Natural killer cell (primary cell): ENCODE results near the gene HSPG2. TPM values are rescaled to one million over a fixed set of nuclear protein-coding genes. Genes with fewer than 3 reads are reported as not detected.

ENCODE experiments used
- ATAC-seq, 3 donors: fragments of 150-1000 bp in 2 of 3; fragments of 200-7000 bp in 1 of 3; cut with Tn5 transposase; 1 replicate in 1 of 3; 2 replicates in 2 of 3; pipeline ENCODE4 v1.10.0; 2021; ENCODE audit warnings: mild to moderate bottlenecking in 2 of 3, moderate library complexity in 2 of 3
- DNase-seq, 2 donors: peaks; one replicate each; pipeline versions ENCODE4 v3.0.0 to v3.0.0-alpha.2; 2013 to 2021; ENCODE audit warnings: mixed read lengths in 1 of 2
- H3K27ac ChIP-seq: one replicate; pipeline ENCODE4 v1.5.1; 2013; ENCODE audit warnings: mild to moderate bottlenecking, low read length
- H3K27me3 ChIP-seq: one replicate; pipeline ENCODE4 v1.6.1; 2013; ENCODE audit warnings: low read length; ENCODE audit not compliant: control insufficient read depth, insufficient read depth
- H3K36me3 ChIP-seq: one replicate; pipeline ENCODE4 v1.6.1; 2013; ENCODE audit warnings: low read length; ENCODE audit not compliant: control insufficient read depth, insufficient read depth
- H3K4me1 ChIP-seq: one replicate; pipeline ENCODE4 v1.6.1; 2013; ENCODE audit warnings: low read length; ENCODE audit not compliant: control insufficient read depth, insufficient read depth
- H3K4me3 ChIP-seq: one replicate; pipeline ENCODE4 v1.5.1; 2013; ENCODE audit warnings: low read length
- H3K9me3 ChIP-seq: one replicate; pipeline ENCODE4 v1.6.1; 2013; ENCODE audit warnings: low read length; ENCODE audit not compliant: control insufficient read depth, insufficient read depth
- H3K27ac Mint-ChIP-seq, 2 donors: one replicate each; pipeline ENCODE4 v1.8.0; 2022; ENCODE audit warnings: mild to moderate bottlenecking in 2 of 2, mixed read lengths in 2 of 2, moderate library complexity in 1 of 2
- H3K27me3 Mint-ChIP-seq, 2 donors: one replicate each; pipeline ENCODE4 v1.8.0; 2022; ENCODE audit warnings: low read depth in 2 of 2, mixed read lengths in 2 of 2
- H3K36me3 Mint-ChIP-seq: one replicate; pipeline ENCODE4 v1.8.0; 2022; ENCODE audit warnings: mixed read lengths
- H3K4me1 Mint-ChIP-seq, 2 donors: one replicate each; pipeline ENCODE4 v1.8.0; 2022; ENCODE audit warnings: mixed read lengths in 2 of 2
- H3K4me3 Mint-ChIP-seq: one replicate; pipeline ENCODE4 v1.8.0; 2022; ENCODE audit warnings: mild to moderate bottlenecking, moderate library complexity, mixed read lengths
- H3K9me3 Mint-ChIP-seq, 2 donors: one replicate each; pipeline ENCODE4 v1.8.0; 2022; ENCODE audit warnings: mixed read lengths in 2 of 2
- WGBS: methylation state at CpG from one replicate; pipeline ENCODE4 v1.1.7; 2013; ENCODE audit warnings: missing lambda C conversion rate; ENCODE audit not compliant: insufficient coverage; 5-methylcytosine and 5-hydroxymethylcytosine counted together
- intact Hi-C: fragments of 100-400 bp; cut with micrococcal nuclease; formaldehyde crosslinking; loops from one replicate; pipeline ENCODE4 v1.14.2; 2022
- total RNA-seq, 4 donors: library from RNA; stranded (reverse); fragments of 120-200 nt in 1 of 4; gene quantifications; one replicate each; pipeline versions ENCODE4 v1.2.3 to v1.2.4, GENCODE V29; 2013 to 2022
- TF ChIP-seq, protein P1 (sequence below): fragments of 200-600 bp; IDR thresholded peaks from one replicate; pipeline ENCODE4 v1.8.0; 2022; ENCODE audit warnings: antibody characterized with exemption

The HSPG2 gene
- total RNA-seq, 3 donors from 2014 or later (not counting 1 experiment from before 2014, with no cell fraction given) = 0.54 to 0.93 (median 0.90) TPM

DNA sequence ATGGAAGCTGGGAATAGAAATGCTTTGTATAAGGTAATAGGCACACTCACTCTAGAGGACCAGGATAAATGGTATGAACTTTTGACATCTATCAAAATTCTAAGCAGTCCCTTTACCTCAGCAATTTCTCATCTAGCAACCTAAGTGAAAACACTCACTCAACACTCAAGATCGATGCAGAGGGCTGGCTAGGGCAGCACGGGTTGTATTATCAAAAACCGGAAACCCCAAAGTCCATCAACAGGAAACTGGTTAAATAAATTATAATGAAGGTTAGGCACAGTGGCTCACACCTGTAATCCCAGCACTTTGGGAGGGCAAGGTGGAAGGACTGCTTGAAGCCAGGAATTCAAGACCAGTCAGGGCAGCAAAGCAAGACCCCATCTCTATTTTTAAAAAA is 163.5 kb downstream of the HSPG2 start:
- H3K9me3 Mint-ChIP-seq = no peaks in the 10 kb centered on the region
- H3K4me1 ChIP-seq = peaks cover 18% of the 10 kb centered on the region
- TF ChIP-seq, protein P1, sequence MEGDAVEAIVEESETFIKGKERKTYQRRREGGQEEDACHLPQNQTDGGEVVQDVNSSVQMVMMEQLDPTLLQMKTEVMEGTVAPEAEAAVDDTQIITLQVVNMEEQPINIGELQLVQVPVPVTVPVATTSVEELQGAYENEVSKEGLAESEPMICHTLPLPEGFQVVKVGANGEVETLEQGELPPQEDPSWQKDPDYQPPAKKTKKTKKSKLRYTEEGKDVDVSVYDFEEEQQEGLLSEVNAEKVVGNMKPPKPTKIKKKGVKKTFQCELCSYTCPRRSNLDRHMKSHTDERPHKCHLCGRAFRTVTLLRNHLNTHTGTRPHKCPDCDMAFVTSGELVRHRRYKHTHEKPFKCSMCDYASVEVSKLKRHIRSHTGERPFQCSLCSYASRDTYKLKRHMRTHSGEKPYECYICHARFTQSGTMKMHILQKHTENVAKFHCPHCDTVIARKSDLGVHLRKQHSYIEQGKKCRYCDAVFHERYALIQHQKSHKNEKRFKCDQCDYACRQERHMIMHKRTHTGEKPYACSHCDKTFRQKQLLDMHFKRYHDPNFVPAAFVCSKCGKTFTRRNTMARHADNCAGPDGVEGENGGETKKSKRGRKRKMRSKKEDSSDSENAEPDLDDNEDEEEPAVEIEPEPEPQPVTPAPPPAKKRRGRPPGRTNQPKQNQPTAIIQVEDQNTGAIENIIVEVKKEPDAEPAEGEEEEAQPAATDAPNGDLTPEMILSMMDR = no peak
- ATAC-seq (peak; percentile 57 to 69 (median 64)), DNase-seq (peak in 1 of 2 donors; percentile 40)
- H3K4me1 Mint-ChIP-seq = peaks cover 50 to 56% of the 10 kb centered on the region in 2 donors
- no peaks in the 10 kb centered on the region for H3K36me3 ChIP-seq
- no peaks in the 10 kb centered on the region for H3K9me3 ChIP-seq
- H3K4me3 Mint-ChIP-seq = peak overlapping the region; percentile 47
- 10% methylated on average over 2 of the region's 3 CpGs for WGBS
- intact Hi-C loops = no loop called here
- H3K36me3 Mint-ChIP-seq = no peaks in the 10 kb centered on the region
- H3K27ac Mint-ChIP-seq = peak overlapping the region; percentile 76 to 77
- no peaks in the 10 kb centered on the region for H3K27me3 Mint-ChIP-seq
- H3K27ac ChIP-seq = peak overlapping the region; percentile 26
- H3K27me3 ChIP-seq = no peaks in the 10 kb centered on the region
- no peak overlapping the region for H3K4me3 ChIP-seq

Other genes with a start within 250 kb of the HSPG2 start
- 100 to 1,000 TPM in 1 of 3 donors, 10 to 100 TPM in 2; 71.4 to 127 (median 90.5) TPM for gene USP48, start 154.2 kb downstream of the HSPG2 start, total RNA-seq
- gene LDLRAD2, start 125.0 kb downstream of the HSPG2 start, total RNA-seq = 1 to 10 TPM; 2.8 to 3.9 (median 3.6) TPM
- not detected for gene CELA3B, start 39.7 kb upstream of the HSPG2 start, total RNA-seq
- gene CELA3A, start 64.3 kb upstream of the HSPG2 start, total RNA-seq = not detected
- gene CDC42, start 115.4 kb upstream of the HSPG2 start, total RNA-seq = 100 to 1,000 TPM; 454 to 470 (median 463) TPM
- not detected for gene WNT4, start 205.8 kb upstream of the HSPG2 start, total RNA-seq